Measurements from ENCODE around the gene PRKAB2. TPM values are rescaled to one million over a fixed set of nuclear protein-coding genes. Genes with fewer than 3 reads are reported as not detected.

The PRKAB2 gene
- total RNA-seq, 1 donor from 2014 or later, result 10.1 TPM

Other genes starting within 250 kb of the PRKAB2 start
- 10.6 and 11.2 TPM in 2 replicates for gene NBPF12, start 234.1 kb downstream of the PRKAB2 start, total RNA-seq
- 1.8 and 2.2 TPM in 2 replicates for gene FMO5, start 52.9 kb upstream of the PRKAB2 start, total RNA-seq
- 30.3 and 32.4 TPM in 2 replicates for gene CHD1L, start 70.2 kb upstream of the PRKAB2 start, total RNA-seq

All from osteocyte (in vitro differentiated cells).